ENCODE results near the gene PELI2. TPM values are rescaled to one million over a fixed set of nuclear protein-coding genes. Genes with fewer than 3 reads are reported as not detected.

The PELI2 gene
- total RNA-seq, 2 experiments from 2014 or later = 3.2 to 5.7 TPM

- POLR2A ChIA-PET = no interaction called here
- DNase-seq (no peak), ATAC-seq (ENCODE audit: low read depth) (no peak)
- Mint-ChIP-seq H3K4me3 (no peak overlapping the region), H3K27me3 (peaks cover 18% of the 10 kb centered on the region), H3K27ac (no peak overlapping the region), H3K36me3 (no peaks in the 10 kb centered on the region), H3K9me3 (no peaks in the 10 kb centered on the region), H3K4me1 (peaks cover 3% of the 10 kb centered on the region)
Measured at GRCh38 chr14:56125772-56126636, 7.8 kb downstream of the PELI2 start.

DNA sequence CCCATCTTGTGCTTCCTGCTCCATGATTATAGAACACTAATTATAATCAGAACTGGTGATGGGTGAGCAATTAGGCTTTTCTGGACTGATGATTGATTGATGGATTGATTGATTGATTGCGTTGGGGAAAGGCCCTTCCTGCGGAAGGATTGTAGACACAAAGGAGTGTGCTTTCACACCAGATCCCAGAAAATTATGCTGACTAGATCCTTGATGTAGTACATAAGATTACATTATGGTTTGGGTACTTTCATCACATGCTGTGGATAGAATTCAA lies 8.4 kb downstream of the PELI2 start:
- peaks cover 13% of the 10 kb centered on the region for H3K27me3 Mint-ChIP-seq
- no peak overlapping the region for H3K4me3 Mint-ChIP-seq
- ATAC-seq (ENCODE audit: low read depth) (no peak), DNase-seq (no peak)
- H3K27ac Mint-ChIP-seq = no peak overlapping the region
- peaks cover 3% of the 10 kb centered on the region for H3K4me1 Mint-ChIP-seq
- H3K9me3 Mint-ChIP-seq = no peaks in the 10 kb centered on the region
- POLR2A ChIA-PET = no interaction called here
- H3K36me3 Mint-ChIP-seq = no peaks in the 10 kb centered on the region

DNA sequence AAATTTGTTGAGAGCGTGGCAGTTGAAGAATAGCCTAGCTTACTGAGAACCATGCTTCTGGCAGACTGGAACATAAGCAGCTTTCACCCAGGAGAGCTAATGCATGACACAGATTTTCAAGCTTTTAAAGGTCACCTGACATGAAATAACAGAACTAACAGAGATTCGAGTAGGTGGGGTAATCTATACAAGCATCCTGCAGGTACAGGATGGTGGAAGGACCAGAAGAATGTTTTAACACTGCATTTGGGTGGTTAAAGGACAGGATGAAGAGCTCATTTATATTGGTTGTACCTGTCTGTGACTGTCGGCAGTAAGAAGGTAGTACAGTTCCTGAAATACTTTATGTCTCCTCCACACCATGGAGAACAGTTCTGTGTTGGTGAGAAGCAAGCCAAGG lies 8.9 kb downstream of the PELI2 start:
- H3K9me3 Mint-ChIP-seq = no peaks in the 10 kb centered on the region
- ATAC-seq (ENCODE audit: low read depth) = no peak
- peaks cover 9% of the 10 kb centered on the region for H3K27me3 Mint-ChIP-seq

DNA sequence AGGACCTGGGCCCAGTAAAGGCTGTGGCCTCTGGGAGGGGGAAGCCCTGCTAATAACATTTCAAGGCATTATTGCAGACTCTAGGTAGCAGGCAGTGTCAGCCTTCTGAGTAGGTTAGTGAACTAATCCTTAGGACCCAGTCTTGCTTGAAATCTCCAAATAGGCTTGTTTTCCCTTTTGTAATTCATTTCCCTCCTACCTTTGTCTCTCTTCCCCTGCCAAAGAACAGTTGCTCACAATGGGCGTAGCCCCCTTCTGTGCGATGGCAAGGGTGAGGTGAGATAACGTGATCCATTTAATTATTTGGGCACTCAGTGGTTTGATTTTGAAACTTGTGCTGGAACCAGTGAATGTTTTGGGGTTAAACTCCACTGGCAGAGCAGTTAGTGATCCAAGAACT lies 10.9 kb downstream of the PELI2 start:
- POLR2A ChIA-PET = no interaction called here
- Mint-ChIP-seq H3K9me3 (no peaks in the 10 kb centered on the region), H3K27me3 (peaks cover 5% of the 10 kb centered on the region), H3K36me3 (no peaks in the 10 kb centered on the region), H3K27ac (no peak overlapping the region), H3K4me1 (peaks cover 3% of the 10 kb centered on the region), H3K4me3 (no peak overlapping the region)
- ATAC-seq (ENCODE audit: low read depth) (no peak), DNase-seq (no peak)

More for the DNA sequence above, 8.9 kb downstream of the PELI2 start:
- Mint-ChIP-seq H3K27ac (no peak overlapping the region), H3K4me1 (peaks cover 3% of the 10 kb centered on the region), H3K4me3 (no peak overlapping the region), H3K36me3 (no peaks in the 10 kb centered on the region)
- DNase-seq = no peak
- POLR2A ChIA-PET = no interaction called here

DNA sequence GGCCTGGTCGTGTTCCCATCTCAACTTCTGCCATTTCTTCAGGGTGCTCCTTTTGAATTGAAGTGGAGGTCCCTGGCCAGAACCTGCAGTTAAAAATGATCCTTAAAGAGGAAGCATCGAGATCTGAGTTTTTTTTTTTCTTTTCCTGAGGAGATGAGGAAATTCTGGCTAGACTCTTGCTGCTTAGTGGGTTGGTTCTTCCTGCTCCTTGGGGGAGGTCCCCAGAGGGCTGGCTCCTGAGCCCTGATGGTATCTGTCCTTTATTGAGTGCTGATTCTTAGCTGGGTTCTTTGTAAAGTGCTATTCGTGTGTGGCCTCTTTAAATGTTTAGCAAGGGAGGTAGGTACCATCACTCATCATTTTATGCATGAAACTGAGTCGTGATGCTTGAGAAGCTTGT lies 11.7 kb downstream of the PELI2 start:
- POLR2A ChIA-PET = no interaction called here
- DNase-seq (no peak), ATAC-seq (ENCODE audit: low read depth) (no peak)
- Mint-ChIP-seq H3K36me3 (no peaks in the 10 kb centered on the region), H3K9me3 (no peaks in the 10 kb centered on the region), H3K27ac (no peak overlapping the region), H3K27me3 (peaks cover 7% of the 10 kb centered on the region), H3K4me1 (peaks cover 3% of the 10 kb centered on the region), H3K4me3 (no peak overlapping the region)

- Mint-ChIP-seq H3K27ac (no peak overlapping the region), H3K4me3 (no peak overlapping the region), H3K9me3 (no peaks in the 10 kb centered on the region), H3K27me3 (peaks cover 10% of the 10 kb centered on the region), H3K36me3 (no peaks in the 10 kb centered on the region), H3K4me1 (peaks cover 3% of the 10 kb centered on the region)
- DNase-seq = no peak
- POLR2A ChIA-PET = interaction anchor here (0.6 kb wide), 1 partner anchor 25 kb away, joined by 4 read pairs; no protein-coding TSS in a partner anchor
- no peak for ATAC-seq (ENCODE audit: low read depth)
Measured at GRCh38 chr14:56131004-56131864, 13.0 kb downstream of the PELI2 start.

DNA sequence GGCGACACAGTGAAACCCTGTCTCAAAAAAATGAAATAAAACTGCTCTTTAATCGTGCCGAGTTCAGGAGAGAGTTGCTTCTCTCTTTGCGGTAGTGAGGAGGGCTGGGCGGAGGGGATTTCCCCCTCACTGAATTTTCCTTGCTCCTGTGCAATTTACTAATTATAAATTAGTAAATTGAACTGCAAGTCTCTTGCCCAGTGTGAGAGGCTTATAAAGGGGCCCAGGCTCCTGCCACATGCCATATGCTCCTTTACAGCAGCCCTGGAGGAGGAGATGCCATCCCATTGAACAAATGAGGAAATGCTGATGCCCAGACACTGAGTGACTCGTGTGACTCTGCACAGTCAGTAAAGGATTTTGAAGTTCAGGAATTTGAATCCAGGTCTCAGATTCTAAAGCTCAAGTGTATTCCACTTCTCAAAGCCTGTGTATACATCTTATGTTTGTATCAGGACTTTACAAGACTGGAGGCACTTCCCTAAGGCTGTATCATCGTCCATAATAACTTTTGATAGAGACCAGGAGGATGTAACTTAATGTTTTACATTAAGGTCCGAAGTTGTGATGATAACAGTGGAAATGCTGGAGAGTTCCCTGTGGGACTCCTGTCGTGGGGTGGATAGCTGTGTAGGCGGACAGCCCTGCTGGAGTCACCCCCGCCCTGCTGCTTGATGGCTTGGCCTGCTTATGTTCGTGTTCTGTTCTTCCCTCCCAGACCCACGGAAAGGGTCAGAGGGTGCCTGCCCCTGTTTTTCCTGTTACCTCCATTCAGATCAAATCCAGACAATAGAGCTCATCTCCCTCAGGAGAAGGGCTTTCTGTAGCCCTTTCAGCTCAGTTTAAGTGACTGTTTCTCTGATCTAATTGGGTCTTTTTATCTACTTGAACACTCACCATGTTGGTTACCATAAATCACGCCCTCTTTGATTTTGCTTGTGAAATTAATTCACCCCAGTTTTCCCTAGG lies 13.9 kb downstream of the PELI2 start:
- no peak for ATAC-seq (ENCODE audit: low read depth)
- POLR2A ChIA-PET = interaction anchor here (0.6 kb wide), 1 partner anchor 26 kb away, joined by 4 read pairs; no protein-coding TSS in a partner anchor
- no peaks in the 10 kb centered on the region for H3K9me3 Mint-ChIP-seq
- peaks cover 16% of the 10 kb centered on the region for H3K27me3 Mint-ChIP-seq
- DNase-seq = no peak
- peaks cover 2% of the 10 kb centered on the region for H3K36me3 Mint-ChIP-seq
- H3K27ac Mint-ChIP-seq = no peak overlapping the region
- peaks cover 3% of the 10 kb centered on the region for H3K4me1 Mint-ChIP-seq
- H3K4me3 Mint-ChIP-seq = no peak overlapping the region

- H3K9me3 Mint-ChIP-seq = no peaks in the 10 kb centered on the region
- H3K36me3 Mint-ChIP-seq = peaks cover 2% of the 10 kb centered on the region
- H3K27me3 Mint-ChIP-seq = peaks cover 13% of the 10 kb centered on the region
- no peak overlapping the region for H3K27ac Mint-ChIP-seq
- H3K4me1 Mint-ChIP-seq = peaks cover 3% of the 10 kb centered on the region
- no peak overlapping the region for H3K4me3 Mint-ChIP-seq
- ATAC-seq (ENCODE audit: low read depth) = no peak
- no peak for DNase-seq
- POLR2A ChIA-PET = no interaction called here
Measured at GRCh38 chr14:56133547-56133946, 15.3 kb downstream of the PELI2 start.

GRCh38 chr14:56135001-56135400 lies 16.8 kb downstream of the PELI2 start:
- no peak overlapping the region for H3K4me3 Mint-ChIP-seq
- H3K36me3 Mint-ChIP-seq = peaks cover 2% of the 10 kb centered on the region
- DNase-seq (no peak), ATAC-seq (ENCODE audit: low read depth) (no peak)
- POLR2A ChIA-PET = no interaction called here
- peaks cover under 1% of the 10 kb centered on the region for H3K4me1 Mint-ChIP-seq
- no peaks in the 10 kb centered on the region for H3K9me3 Mint-ChIP-seq
- H3K27ac Mint-ChIP-seq = no peak overlapping the region
- peaks cover 13% of the 10 kb centered on the region for H3K27me3 Mint-ChIP-seq

DNA sequence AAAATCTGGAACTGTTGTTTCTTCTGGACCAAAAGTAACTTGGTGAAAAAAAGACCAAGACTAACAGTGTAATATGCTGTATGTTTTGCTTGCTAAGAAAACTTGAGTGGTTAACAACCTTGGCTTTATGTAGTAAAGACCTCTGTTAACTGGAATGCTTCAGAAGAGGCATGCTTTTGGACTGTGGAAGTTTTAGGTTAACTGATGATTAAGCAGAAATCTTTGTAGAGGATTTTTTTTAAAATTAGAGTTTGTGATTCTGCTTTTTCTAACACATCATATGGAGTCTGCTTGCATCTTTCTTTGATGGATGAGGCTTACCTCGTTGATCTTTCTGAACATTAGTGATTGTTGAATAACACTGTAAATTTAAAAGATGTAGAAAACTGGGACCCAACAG lies 17.5 kb downstream of the PELI2 start:
- H3K4me3 Mint-ChIP-seq = no peak overlapping the region
- H3K27me3 Mint-ChIP-seq = peaks cover 13% of the 10 kb centered on the region
- no peaks in the 10 kb centered on the region for H3K4me1 Mint-ChIP-seq
- no peaks in the 10 kb centered on the region for H3K9me3 Mint-ChIP-seq
- POLR2A ChIA-PET = no interaction called here
- no peak for ATAC-seq (ENCODE audit: low read depth)
- peaks cover 2% of the 10 kb centered on the region for H3K36me3 Mint-ChIP-seq
- no peak overlapping the region for H3K27ac Mint-ChIP-seq
- DNase-seq = no peak

- DNase-seq (no peak), ATAC-seq (ENCODE audit: low read depth) (no peak)
- no peak overlapping the region for H3K4me3 Mint-ChIP-seq
- no peaks in the 10 kb centered on the region for H3K9me3 Mint-ChIP-seq
- H3K27me3 Mint-ChIP-seq = peaks cover 13% of the 10 kb centered on the region
- no peak overlapping the region for H3K27ac Mint-ChIP-seq
- no peaks in the 10 kb centered on the region for H3K4me1 Mint-ChIP-seq
- POLR2A ChIA-PET = no interaction called here
- peaks cover 2% of the 10 kb centered on the region for H3K36me3 Mint-ChIP-seq
Measured at GRCh38 chr14:56136571-56137452, 18.6 kb downstream of the PELI2 start.

- POLR2A ChIA-PET = no interaction called here
- DNase-seq (no peak), ATAC-seq (ENCODE audit: low read depth) (no peak)
- H3K27ac Mint-ChIP-seq = no peak overlapping the region
- peaks cover 2% of the 10 kb centered on the region for H3K36me3 Mint-ChIP-seq
- H3K27me3 Mint-ChIP-seq = peaks cover 13% of the 10 kb centered on the region
- no peaks in the 10 kb centered on the region for H3K4me1 Mint-ChIP-seq
- no peak overlapping the region for H3K4me3 Mint-ChIP-seq
- no peaks in the 10 kb centered on the region for H3K9me3 Mint-ChIP-seq
Measured at GRCh38 chr14:56137453-56137807, 19.2 kb downstream of the PELI2 start.
